MG63 (cell line): ENCODE results near the gene FHIP1B. TPM values are rescaled to one million over a fixed set of nuclear protein-coding genes. Genes with fewer than 3 reads are reported as not detected.

Experiments used
- DNase-seq: peaks from one replicate; pipeline ENCODE4 v3.0.0-alpha.2; 2020
- H3K27me3 ChIP-seq: fragments of 250-450 bp; sonication (Bioruptor Pico); 2 replicates; pipeline ENCODE4 v1.5.1; 2020; ENCODE audit warnings: mild to moderate bottlenecking, moderate library complexity
- H3K36me3 ChIP-seq: fragments of 250-450 bp; sonication (Bioruptor Pico); 2 replicates; pipeline ENCODE4 v1.5.1; 2020; ENCODE audit warnings: mild to moderate bottlenecking, moderate library complexity
- H3K4me3 ChIP-seq: fragments of 250-450 bp; sonication (Bioruptor Pico); 2 replicates; pipeline ENCODE4 v1.5.1; 2020; ENCODE audit warnings: mild to moderate bottlenecking, moderate library complexity
- H3K9me3 ChIP-seq: fragments of 250-450 bp; sonication (Bioruptor Pico); 2 replicates; pipeline ENCODE4 v1.5.1; 2020; ENCODE audit warnings: mild to moderate bottlenecking, moderate library complexity
- total RNA-seq: library from RNA; depleted of rRNA; stranded (reverse); fragments of >200 nt; shearing (Covaris generic); gene quantifications from 2 replicates; pipeline ENCODE4 v1.2.3, GENCODE V29; 2014; ENCODE audit warnings: low replicate concordance; rRNA removed

The FHIP1B gene
- total RNA-seq, 1 experiment from 2014 or later = 9.7 TPM

- H3K36me3 ChIP-seq = no peaks in the 10 kb centered on the region
- no peaks in the 10 kb centered on the region; the same call in 1 of the 2 replicates for H3K27me3 ChIP-seq
- peaks cover 4% of the 10 kb centered on the region for H3K9me3 ChIP-seq
- no peak within 1 kb of the TSS for H3K4me3 ChIP-seq
- no peak for DNase-seq
Measured at GRCh38 chr11:6170226-6170625, 64.2 kb downstream of the FHIP1B start, which contains the start of gene OR52B2. Gene OR52B2 (minus strand): TSS chr11:6170326. CDS start chr11:6170326, 0 bp downstream.

Other genes starting within 250 kb of the FHIP1B start
- gene OR52L1, start 247.7 kb downstream of the FHIP1B start, total RNA-seq = not detected in 2 replicates
- not detected in 2 replicates for gene OR56A4, start 227.7 kb downstream of the FHIP1B start, total RNA-seq
- not detected in 2 replicates for gene OR56A1, start 203.9 kb downstream of the FHIP1B start, total RNA-seq
- not detected in 2 replicates for gene OR56B4, start 127.0 kb downstream of the FHIP1B start, total RNA-seq
- not detected in 2 replicates for gene OR52B2, start 64.3 kb downstream of the FHIP1B start, total RNA-seq
- not detected in 2 replicates for gene OR52W1, start 35.4 kb downstream of the FHIP1B start, total RNA-seq
- gene C11orf42, start 29.1 kb downstream of the FHIP1B start, total RNA-seq = not detected in 2 replicates
- not detected in 2 replicates for gene CNGA4, start 4.5 kb upstream of the FHIP1B start, total RNA-seq
- gene CCKBR, start 25.2 kb upstream of the FHIP1B start, total RNA-seq = not detected in 2 replicates
- gene CAVIN3, start 85.9 kb upstream of the FHIP1B start, total RNA-seq = 159 and 168 TPM in 2 replicates
- gene SMPD1, start 155.8 kb upstream of the FHIP1B start, total RNA-seq = 13.1 and 17.7 TPM in 2 replicates
- 7.2 and 21.1 TPM in 2 replicates for gene APBB1, start 184.5 kb upstream of the FHIP1B start, total RNA-seq
- gene HPX, start 206.4 kb upstream of the FHIP1B start, total RNA-seq = 0.20 TPM in 1 of 2 replicates, not detected in the other
- 12.8 and 19.8 TPM in 2 replicates for gene TRIM3, start 239.3 kb upstream of the FHIP1B start, total RNA-seq
- 40.8 and 53.9 TPM in 2 replicates for gene ARFIP2, start 246.7 kb upstream of the FHIP1B start, total RNA-seq
- 28.5 and 34.4 TPM in 2 replicates for gene TIMM10B, start 246.9 kb upstream of the FHIP1B start, total RNA-seq